Left ventricle myocardium inferior (tissue), 1 donor: Measurements from ENCODE around the gene SLC20A1. TPM values are rescaled to one million over a fixed set of nuclear protein-coding genes. Genes with fewer than 3 reads are reported as not detected.

Experiments
- DNase-seq: peaks from one replicate; pipeline ENCODE4 v3.0.0-alpha.2; 2020
- H3K27ac ChIP-seq: fragments of 200-600 bp; replicated peaks from 2 replicates; pipeline ENCODE4 v1.8.0; 2021
- H3K27me3 ChIP-seq: fragments of 200-600 bp; 2 replicates; pipeline ENCODE4 v1.8.0; 2021; ENCODE audit warnings: low read depth
- H3K36me3 ChIP-seq: fragments of 200-600 bp; 2 replicates; pipeline ENCODE4 v1.8.0; 2021
- H3K4me1 ChIP-seq: fragments of 200-600 bp; 2 replicates; pipeline ENCODE4 v1.8.0; 2021
- H3K4me3 ChIP-seq: fragments of 200-600 bp; 2 replicates; pipeline ENCODE4 v1.8.0; 2021; ENCODE audit warnings: mild to moderate bottlenecking, moderate library complexity
- H3K9me3 ChIP-seq: fragments of 200-600 bp; replicated peaks from 2 replicates; pipeline ENCODE4 v1.8.0; 2021
- intact Hi-C: fragments of 100-400 bp; cut with micrococcal nuclease; formaldehyde crosslinking; loops from one replicate; pipeline ENCODE4 v1.11.0; 2022
- total RNA-seq: library from RNA; stranded (reverse); fragmentation: NEBNext Ultra II Directional; extraction: Animal tissue kit (Norgen Biotek cat#: 25700); gene quantifications from one replicate; pipeline ENCODE4 v1.2.1, GENCODE V29; 2021
- TF ChIP-seq, protein P1 (sequence below): fragments of 200-600 bp; IDR thresholded peaks from 2 replicates; pipeline ENCODE4 v1.8.0; 2021; ENCODE audit warnings: antibody characterized with exemption, mild to moderate bottlenecking, borderline replicate concordance
- donor health status: DM: no; HTN: yes; CAD: no; lungs with severe emphysema.

SLC20A1 gene
- total RNA-seq, 1 donor from 2014 or later: 10.5 TPM

DNA sequence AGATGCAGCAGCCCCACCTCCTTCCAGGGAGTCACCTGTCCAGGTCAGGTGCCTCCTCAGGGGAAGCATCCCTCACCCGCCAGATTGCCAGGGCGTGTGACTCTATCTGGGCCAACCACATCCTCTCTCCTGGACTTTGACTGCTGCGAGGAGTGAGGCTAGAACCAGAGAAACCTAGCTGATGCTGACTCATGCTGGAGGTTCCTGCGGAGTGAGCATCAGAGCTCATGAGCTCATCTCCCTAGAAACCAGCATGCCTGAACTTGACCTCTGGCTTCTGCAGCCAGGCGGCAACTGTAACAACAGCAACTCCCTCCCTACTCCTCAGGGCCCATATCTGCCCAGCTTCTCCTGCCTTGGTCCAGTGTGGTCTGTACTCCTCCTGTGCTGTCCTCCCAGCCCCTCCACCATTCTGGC is 46.8 kb downstream of the SLC20A1 start:
- Histone ChIP-seq H3K27ac (no peak overlapping the region), H3K4me1 (no peaks in the 10 kb centered on the region), H3K27me3 (peaks cover 4% of the 10 kb centered on the region), H3K9me3 (no peaks in the 10 kb centered on the region), H3K36me3 (no peaks in the 10 kb centered on the region), H3K4me3 (no peak overlapping the region)
- DNase-seq: peak; percentile 21
- intact Hi-C loops: no loop called here
- TF ChIP-seq, protein P1, sequence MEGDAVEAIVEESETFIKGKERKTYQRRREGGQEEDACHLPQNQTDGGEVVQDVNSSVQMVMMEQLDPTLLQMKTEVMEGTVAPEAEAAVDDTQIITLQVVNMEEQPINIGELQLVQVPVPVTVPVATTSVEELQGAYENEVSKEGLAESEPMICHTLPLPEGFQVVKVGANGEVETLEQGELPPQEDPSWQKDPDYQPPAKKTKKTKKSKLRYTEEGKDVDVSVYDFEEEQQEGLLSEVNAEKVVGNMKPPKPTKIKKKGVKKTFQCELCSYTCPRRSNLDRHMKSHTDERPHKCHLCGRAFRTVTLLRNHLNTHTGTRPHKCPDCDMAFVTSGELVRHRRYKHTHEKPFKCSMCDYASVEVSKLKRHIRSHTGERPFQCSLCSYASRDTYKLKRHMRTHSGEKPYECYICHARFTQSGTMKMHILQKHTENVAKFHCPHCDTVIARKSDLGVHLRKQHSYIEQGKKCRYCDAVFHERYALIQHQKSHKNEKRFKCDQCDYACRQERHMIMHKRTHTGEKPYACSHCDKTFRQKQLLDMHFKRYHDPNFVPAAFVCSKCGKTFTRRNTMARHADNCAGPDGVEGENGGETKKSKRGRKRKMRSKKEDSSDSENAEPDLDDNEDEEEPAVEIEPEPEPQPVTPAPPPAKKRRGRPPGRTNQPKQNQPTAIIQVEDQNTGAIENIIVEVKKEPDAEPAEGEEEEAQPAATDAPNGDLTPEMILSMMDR: no peak

DNA sequence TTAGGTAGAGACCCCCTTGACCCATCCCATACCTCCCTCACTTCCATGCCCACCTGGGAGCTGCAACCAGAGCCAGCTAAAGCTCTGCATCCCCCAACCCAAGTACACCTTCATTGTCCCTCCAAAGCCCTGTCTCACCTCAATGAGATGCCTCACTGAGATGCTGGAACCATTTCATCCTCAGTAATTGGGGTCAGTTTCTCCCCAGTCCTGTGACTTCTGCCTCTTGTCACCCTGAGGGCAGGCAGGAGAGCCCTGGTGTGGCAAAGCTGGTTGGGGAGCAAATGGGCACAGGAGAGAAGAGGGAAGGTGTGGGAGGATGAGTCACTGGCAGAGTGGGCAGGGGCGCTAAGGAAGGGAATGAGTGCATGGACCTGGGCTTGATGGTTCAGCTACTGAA is 47.2 kb downstream of the SLC20A1 start:
- intact Hi-C loops: no loop called here
- TF ChIP-seq, protein P1: no peak
- DNase-seq: no peak
- Histone ChIP-seq H3K9me3 (no peaks in the 10 kb centered on the region), H3K27ac (no peak overlapping the region), H3K4me1 (no peaks in the 10 kb centered on the region), H3K36me3 (no peaks in the 10 kb centered on the region), H3K4me3 (no peak overlapping the region), H3K27me3 (peaks cover 4% of the 10 kb centered on the region)

DNA sequence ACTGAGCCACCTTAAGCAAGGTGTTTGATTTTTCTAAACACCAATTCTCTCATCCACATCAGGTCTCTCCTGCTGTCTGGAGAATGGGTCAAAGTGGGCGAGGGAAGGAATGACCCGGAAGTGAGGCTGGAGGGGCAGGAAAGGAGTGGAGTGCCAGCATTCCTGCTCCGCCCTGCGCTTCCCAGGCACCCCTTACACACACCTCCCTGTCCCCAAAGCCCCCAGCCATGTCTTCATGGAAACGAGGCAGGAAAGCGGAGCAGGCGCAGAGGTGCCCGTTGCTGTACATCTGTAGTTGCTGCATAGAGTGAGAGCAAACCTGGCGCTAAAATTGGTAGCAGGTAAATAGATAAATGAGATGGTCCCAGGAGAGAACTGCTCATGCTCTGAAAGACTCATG is 47.9 kb downstream of the SLC20A1 start:
- no peaks in the 10 kb centered on the region for H3K4me1 ChIP-seq
- intact Hi-C loops: no loop called here

DNA sequence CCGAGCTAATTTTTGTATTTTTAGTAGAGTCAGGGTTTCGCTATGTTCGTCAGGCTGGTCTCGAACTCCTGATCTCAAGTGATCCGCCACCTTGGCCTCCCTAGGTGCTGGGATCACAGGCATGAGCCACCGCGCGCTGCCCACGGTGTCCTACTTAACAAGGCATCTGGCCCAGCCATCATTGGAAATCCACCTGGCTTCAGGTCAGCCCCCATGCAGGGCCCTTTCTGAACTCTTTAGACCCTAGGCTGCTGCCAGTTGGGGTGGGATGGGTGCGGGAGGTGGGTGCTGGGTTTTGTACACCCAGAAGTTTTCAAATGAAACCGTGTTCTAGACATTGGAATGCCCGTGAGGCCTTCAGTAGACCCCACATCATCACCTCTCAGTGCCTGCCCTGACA is 48.4 kb downstream of the SLC20A1 start:
- Histone ChIP-seq H3K4me1 (no peaks in the 10 kb centered on the region), H3K27me3 (peaks cover 4% of the 10 kb centered on the region), H3K4me3 (no peak overlapping the region), H3K36me3 (no peaks in the 10 kb centered on the region), H3K27ac (no peak overlapping the region), H3K9me3 (no peaks in the 10 kb centered on the region)
- TF ChIP-seq, protein P1: no peak
- DNase-seq: no peak
- intact Hi-C loops: no loop called here

More for the DNA sequence above, 47.9 kb downstream of the SLC20A1 start:
- no peaks in the 10 kb centered on the region for H3K9me3 ChIP-seq
- peaks cover 4% of the 10 kb centered on the region for H3K27me3 ChIP-seq
- no peak overlapping the region for H3K27ac ChIP-seq
- no peaks in the 10 kb centered on the region for H3K36me3 ChIP-seq
- TF ChIP-seq, protein P1: no peak
- H3K4me3 ChIP-seq: no peak overlapping the region
- DNase-seq: no peak

DNA sequence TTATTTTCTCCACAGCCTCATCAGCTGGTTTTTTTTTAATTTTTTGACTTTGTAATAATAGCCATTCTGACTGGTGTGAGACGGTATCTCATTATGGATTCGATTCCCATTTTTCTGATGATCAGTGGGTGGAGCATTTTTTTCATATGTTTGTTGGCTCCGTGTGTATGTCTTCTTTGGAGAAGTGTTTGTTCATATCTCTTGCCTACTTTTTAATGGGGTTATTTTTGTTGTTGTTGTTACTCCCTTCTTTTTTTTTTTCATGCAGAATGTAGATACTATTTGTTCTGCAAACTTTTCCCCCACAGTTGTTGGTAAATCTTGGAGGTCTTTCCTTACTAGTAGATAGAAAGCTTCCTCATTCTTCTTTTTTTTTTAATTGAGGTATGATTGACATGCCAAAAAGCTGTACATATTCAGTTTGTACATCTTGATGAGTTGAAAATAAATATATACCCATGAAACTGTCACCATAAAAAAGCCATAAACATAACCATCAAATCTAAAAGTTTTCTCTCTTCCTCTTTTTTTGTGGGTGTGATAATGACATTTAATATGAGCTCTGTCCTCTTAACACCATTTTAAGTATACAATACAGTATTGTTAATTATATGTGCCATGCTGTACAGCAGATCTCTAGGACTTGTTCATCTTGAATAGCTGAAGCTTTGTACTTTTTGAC is 53.2 kb downstream of the SLC20A1 start:
- Histone ChIP-seq H3K4me3 (no peak overlapping the region), H3K36me3 (no peaks in the 10 kb centered on the region), H3K9me3 (no peaks in the 10 kb centered on the region), H3K27ac (no peak overlapping the region), H3K27me3 (peaks cover 25% of the 10 kb centered on the region), H3K4me1 (no peaks in the 10 kb centered on the region)
- TF ChIP-seq, protein P1: no peak
- intact Hi-C loops: no loop called here
- no peak for DNase-seq
